Hematopoietic multipotent progenitor cell treated with erythropoietin and hydrocortisone succinate and interleukin-3 and kit ligand, for 4 days (in vitro differentiated cells): ENCODE measurements around the gene KCTD15.

Experiments used
- DNase-seq: peaks from one replicate; pipeline ENCODE4 v3.0.0-alpha.2; 2015

Gene KCTD15

DNA sequence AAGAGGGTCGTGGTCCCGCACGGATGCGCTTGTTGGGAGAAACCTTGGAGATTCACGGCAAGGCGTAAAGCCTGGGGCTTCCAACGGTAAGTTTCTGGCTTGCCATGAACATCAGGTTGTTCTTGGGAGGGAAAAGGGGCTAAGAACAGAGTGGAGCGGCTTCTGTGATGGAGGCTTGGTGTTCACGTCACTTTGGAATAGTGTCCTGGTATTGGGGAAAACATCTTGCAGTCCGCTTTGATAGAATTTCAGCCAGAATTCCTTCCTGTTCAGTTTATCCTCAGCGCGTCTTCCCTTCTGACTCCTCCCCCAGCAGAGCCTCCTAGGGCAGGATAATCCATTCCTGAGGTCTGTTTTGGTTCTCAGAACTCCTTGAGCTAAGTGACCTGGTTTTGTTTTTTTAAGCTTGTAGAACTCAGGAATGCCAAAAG, 2.0 kb downstream of the KCTD15 start:
- no peak for DNase-seq

DNA sequence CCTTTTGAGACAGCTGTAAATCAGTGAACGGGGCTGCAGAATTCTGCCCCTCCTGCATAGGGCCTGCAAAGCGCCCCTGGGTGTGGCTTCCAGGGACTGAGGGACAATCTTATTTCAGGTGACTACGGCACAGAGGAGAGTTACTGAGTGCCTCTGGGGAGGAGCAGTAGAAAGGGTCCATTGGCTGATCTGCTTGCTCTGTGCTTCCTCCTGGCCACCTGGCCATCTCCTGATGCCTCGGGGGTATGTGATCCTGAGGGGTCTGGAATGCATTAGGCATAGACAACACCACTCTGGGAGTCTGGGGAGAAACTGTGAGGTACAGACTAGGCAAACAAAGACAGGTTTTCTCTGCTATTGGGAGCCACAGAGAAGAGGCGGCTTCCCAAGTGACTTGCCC, 2.8 kb downstream of the KCTD15 start:
- DNase-seq, result no peak

DNA sequence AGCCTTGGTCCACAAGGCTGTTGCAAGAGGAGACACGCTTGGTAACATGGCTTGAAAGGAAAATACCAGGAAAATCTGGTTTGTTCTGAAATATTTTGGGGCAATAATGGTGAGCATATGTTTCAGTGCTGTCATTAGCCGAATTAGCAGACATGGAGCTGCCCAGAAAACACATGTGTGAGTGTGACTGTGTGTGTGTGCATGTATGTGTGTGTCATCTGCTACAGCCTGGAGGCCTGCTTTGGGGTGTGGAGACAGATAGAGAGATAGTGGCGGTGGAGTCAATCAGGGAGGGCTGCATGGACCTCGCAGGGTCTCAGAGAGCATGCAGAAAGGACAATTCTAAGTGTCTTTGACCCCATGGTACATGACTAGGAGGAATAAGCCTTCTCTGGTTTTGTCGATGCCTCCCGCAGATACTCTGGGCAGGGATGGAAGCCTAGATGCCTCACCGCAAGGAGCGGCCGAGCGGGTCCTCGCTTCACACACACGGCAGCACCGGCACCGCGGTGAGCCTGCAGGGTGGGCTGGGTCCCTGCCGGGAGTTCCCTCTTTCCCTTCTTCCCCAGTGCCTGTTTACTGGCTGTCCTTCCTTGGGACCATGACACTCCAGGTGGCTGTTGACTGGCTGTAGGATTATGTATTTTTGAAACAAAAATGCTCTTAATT, 3.5 kb downstream of the KCTD15 start:
- no peak for DNase-seq

DNA sequence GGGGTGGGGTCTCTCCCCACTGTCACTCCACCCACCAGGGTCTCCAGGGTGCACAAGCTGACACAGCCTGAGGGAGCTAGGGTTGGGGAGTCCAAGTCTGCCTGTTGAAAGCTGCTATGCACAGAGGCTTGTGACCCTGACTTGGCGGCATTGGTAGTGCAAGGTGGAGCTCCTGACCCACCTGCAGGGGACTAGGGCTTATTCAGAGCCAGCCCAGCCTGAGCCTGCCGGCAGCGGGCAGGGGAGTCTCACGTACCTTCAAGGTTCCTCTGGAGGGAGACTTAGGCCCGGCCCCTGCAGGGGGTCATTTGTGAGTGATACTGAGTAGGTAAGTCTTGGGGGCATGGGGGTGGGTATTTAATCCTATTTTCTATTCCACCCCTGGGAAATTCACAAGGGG, 4.7 kb downstream of the KCTD15 start:
- no peak for DNase-seq

DNA sequence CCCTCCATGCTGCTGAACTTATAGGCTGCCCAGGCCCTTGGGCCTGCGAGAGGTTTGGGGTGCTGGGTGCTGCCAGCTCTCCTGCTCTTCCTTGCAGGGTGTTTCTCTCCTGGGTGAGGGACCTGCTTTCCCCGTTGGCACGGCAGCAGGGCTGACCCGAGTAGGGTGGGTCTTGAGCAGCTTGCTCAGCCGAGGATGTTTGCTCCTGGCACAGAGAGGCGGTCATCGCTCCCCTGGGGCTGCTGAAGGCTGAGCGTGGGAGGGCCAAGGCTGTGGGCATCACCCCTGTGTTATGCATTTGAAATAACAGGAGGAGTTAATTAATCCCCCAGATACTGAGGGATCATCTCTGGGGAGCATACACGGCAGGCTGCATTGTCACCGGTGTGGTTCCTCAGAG, 5.3 kb downstream of the KCTD15 start:
- no peak for DNase-seq

DNA sequence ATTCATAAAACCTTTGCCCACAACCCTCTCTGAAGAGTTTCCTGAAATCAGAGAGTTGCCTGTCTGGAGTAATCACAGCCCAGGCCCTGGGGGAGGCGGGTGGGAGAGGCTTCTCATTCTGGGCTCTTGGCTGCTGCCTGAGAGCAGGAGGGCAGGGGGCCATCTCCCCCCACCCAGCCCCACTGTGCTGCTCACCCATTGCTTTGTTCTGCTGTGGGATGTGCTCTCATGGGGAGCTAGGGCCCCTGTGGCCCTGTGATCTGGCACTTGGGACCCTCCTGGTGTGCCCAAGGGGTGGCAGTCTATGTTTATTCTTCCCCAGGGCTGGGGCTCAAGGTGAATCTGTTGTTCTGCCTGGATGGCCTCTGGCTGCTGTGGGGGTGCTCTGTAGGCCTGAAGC, 6.1 kb downstream of the KCTD15 start:
- no peak for DNase-seq

DNA sequence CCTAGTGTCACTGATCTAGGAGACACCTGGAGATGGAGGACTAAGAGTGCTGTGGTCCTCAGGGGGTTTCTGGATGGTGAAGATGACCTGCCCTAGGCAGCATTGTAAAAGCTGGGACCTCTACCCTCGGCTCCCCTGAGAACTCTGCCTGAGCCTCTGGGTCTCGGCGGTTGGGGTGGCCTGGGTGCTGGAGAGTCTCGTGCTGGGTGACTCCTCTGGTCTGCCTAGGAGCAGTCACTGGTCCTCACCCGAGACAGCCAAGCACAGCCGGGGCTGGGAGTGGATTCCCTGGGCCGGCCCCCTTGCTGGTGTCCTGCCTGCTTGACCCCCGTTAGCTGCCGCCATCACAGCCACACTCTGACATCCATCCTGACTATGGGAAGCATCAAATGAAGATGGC, 6.7 kb downstream of the KCTD15 start:
- DNase-seq, result no peak

DNA sequence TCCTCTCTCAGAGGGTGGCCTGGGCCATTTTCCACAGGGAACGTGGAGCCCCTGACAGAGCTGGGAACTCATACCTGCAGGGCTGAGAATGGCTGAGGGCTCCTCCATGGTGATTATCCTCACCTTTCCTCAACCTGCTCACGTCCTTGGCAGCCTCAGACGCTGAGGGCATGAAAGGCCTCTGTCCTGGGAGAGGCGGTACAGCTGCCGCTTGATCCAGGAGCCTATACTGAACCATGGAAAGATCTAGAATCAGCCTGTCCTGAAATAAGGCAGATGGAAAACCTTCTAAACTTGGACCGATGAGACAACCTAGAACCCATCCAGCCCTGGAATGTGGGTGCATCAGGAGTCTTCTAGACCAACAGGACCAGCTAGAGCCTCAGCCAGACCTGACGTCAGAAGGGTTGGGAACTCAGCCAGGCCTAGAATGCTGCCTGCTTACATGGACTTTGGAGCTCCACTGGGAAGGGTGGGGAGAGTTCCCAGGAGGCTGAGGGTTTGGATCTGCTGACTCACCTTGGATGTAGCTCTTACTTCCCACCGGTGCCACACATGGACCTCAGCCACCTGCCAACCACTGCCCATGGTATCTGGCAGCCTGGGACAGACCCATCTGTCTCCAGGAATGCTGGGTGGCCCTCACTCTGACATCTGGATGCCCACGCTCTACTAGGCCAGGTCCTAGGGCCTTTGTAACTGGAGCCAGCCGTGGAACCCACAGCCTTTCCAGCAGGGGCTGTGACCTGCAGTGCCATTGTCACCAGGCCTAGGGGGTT, 7.5 kb downstream of the KCTD15 start:
- no peak for DNase-seq

DNA sequence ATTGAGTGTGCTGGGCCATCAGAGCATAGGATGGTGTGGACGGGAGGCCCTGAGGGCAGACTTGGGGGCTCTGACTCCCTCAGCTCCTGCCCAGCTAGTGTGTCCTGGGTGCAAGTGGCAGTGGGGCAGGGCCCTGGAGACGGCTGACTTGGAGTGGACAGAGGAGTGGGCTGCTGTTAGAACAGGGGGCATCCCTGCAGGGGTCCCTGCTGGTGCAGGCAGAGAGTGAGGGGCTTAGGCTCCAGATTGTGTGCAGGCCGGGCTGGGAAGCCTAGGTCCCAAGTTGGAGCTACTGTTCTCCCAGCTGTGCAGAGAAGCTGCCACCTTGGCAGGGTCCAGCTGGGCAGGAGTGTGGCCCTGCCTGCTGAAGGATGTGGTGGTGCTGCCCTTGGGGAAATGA, 8.6 kb downstream of the KCTD15 start:
- no peak for DNase-seq

DNA sequence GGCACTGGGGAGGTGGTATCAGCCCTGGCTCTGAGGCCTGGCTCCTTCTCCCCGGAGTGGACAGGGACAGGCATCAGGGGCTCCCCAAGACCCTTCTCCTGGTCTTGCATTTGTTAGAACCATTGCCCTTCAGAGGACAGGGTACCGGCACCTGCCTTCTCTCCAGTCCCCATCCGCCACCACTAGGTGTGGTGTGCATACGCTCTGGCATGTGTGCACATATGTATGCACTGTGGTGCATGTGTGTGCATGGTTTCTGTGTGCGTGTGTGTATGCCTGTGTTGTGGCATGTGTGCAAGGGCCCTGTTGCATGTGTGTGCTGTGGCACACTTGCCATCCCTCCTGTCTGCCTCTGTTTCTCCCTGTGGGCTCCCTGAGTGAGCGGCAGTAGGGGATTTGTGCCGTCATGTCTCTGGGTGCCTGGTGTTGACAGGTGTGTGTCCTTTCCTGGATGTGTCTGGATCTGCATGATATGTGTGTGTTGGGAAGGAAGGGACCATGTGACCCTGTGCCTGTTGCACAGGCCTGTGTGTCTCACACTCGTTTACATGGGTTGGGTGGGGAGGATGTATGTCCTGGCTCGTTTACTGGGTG, 9.3 kb downstream of the KCTD15 start:
- DNase-seq, result no peak

DNA sequence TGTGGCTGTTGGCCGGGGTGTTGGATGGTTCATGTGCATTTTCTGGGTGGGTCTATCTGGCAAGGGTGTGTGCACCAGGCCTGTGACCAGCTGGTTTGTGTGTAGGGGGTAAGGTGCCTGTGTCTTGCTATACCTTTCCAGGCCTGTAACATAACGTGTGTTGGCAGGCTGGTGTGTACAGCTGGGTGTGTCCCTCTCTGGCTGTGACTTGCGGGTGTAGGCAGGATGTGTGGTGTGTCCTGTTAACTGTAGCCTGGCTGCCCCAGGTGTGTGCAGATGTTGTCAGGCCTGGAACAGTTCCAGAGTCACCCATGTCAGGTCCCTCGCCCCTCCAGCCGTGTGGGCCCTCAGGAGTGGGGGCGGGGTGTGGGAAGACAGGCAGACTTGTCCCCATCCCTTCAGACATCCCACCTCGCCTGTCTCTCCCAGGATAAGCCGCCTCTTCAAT, 9.8 kb downstream of the KCTD15 start:
- DNase-seq, result no peak

DNA sequence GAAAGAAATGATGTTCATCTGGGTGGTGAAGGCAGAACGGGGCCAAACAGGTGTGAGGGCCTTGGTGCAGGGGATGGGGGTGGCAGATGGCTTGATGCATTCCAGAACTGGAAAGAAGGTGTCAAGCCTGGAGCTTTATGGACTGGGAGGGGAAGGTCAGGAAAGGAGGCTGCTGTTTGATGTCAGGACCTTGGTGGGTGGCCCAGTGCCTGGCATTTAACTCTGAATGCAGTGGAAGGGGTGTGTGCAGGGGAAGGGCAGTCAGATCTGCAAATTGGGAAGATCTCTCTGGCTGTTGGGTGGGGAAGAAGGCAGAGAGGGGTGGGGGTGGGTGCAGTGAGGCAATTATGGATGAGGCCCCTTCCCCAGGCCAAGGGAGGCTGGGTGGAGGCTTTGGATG, 11.7 kb downstream of the KCTD15 start:
- no peak for DNase-seq

DNA sequence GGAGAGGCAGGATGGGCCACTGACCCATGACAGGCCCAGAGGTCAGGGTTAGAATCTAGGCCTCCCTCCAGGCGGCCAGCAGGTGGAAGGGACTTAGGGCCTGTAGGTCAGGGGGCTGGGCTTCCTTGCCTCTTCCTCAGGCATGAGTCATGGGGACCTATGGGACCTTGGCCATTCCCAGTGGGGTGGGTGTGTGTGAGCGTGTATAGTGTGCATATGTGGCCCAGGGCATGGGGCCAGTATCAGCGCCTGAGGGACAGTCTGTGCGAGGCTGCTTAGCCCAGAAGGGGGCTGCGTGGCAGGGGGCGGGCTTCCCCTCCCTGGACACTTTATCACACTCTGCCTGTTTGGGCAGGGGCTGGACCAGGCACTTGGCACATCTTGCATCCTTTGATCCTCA, 13.3 kb downstream of the KCTD15 start:
- DNase-seq, result no peak

DNA sequence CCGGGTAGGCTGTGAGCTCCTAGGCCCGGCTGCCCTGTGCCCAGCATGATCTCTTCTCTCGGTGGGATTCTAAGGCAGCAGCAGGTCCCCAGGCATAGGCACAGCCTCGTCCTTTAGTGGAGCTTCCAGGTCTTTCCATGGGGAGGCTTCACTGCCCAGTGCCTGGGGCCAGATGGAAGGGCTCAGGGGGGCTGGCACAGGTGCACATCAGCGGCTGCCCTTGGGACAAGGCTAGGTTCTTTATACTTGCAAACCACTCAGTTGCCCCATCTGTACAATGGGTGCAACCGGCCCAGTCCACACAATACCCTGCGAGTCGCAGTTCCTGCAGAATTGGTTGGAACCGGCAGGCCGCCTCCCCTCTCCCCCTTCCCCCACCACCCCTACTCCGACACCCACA, 14.2 kb downstream of the KCTD15 start:
- no peak for DNase-seq

DNA sequence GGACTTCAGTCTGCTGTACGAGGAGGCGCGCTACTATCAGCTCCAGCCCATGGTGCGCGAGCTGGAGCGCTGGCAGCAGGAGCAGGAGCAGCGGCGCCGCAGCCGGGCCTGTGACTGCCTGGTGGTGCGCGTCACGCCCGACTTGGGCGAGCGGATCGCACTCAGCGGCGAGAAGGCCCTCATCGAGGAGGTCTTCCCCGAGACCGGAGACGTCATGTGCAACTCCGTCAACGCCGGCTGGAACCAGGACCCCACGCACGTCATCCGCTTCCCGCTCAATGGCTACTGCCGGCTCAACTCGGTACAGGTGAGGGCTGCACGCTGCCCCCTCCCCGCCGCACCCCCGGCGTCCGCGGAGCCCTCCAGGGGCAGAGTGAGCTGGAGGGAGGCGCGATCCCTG, 14.6 kb downstream of the KCTD15 start:
- no peak for DNase-seq

DNA sequence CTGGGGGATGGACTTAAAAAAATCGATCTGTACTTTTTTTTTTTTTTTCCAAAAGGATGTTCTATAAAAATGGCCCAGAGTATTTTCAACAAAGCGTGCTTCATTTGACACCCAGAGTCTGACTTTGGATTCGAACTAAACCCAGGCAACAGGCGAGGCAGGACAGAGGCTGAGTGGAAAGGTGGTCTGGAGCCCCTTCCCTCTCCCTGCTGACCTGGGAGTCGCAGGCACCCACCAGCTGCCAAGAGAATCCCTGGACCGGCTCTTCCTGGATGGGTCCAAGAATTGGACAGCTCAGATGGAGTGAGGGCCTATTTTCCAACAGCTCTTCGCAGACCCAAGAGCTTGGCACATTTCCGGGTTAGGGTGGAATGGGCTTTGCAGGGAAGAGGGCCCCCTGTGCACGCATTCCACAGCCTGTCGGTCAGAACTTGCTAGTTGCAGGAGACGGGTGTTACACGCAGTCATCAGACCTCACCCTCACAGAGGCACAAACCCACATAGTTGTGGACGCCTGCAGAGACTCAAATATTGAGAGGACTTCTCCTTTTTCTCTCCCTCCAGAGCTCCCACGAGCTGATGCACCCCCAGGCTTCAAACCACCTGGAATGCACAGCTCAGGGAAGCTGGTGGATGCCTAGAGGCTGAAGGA, 15.2 kb downstream of the KCTD15 start:
- peak; percentile 20 for DNase-seq

DNA sequence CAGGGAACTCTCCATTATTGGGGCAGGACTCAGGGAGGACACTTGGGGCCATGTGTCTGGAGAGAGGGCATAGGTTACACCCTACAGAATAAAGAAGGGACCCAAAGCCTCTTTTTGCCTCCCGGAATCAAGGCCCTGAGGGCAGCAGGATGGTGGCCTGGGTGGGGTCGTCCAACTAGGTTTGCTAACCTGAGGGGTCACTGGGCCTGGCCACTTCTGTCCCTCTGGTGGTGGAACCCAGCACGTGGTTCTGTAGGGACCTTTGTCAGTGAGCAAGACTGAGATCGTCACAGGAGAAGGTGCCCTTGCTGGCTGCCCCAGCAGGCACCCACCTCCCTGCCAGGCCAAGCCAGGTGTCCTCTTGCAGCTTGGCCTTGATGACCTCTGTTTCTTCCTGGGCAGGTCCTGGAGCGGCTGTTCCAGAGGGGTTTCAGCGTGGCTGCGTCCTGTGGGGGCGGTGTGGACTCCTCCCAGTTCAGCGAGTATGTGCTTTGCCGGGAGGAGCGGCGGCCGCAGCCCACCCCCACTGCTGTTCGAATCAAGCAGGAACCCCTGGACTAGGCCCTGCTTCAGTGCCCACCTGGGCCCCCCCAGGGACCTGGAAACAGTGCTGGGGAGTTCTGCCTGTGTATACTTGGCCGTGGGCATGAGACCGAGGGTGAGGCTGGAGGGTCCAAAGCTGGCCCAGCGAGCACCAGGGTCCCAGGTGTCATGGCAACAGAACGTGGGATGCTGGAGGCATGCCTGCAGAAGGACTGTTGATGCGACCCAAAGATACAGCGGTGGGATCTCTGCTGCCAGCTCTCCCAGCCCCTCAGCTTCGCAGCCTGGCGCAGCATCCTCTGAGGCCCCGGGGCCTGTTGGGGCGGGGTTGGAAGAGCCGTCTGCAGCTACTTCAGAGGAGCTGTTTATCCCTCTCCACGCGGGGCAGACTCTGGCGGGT, 16.0 kb downstream of the KCTD15 start:
- DNase-seq, result no peak

DNA sequence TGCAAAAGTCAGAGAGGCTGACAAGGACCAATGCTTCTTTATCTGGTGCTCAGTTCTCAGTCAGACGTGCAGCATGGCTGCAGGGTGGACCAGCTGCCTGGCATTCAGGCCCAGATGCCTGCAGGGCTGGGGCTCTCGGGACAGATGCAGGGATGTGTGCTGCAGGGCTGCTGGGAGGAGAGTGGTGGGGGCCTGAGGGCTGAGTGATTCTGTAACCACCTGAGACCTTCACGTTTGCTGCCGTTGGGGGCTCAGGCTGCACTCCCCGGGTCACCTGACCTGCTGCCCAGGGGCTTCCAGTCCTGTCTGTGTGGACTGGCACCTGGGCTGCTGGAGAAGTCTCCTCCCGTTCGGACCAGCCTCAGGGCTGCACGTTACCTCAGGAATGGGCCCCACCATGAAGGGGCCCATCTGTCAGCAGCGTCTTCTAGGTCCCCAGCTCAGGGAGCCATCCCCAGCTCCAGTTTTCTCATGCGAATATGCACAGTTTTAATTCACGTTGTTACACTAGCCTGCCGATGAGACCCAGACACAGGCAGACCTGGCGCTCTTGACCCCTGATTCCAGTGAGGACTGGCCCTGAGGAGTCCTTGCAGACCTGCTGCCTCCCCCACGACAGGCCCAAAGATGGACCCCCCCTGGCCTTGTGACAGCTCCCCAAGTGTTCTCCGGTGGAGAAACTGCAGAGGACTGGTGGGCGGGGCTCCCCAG, 16.9 kb downstream of the KCTD15 start:
- no peak for DNase-seq

DNA sequence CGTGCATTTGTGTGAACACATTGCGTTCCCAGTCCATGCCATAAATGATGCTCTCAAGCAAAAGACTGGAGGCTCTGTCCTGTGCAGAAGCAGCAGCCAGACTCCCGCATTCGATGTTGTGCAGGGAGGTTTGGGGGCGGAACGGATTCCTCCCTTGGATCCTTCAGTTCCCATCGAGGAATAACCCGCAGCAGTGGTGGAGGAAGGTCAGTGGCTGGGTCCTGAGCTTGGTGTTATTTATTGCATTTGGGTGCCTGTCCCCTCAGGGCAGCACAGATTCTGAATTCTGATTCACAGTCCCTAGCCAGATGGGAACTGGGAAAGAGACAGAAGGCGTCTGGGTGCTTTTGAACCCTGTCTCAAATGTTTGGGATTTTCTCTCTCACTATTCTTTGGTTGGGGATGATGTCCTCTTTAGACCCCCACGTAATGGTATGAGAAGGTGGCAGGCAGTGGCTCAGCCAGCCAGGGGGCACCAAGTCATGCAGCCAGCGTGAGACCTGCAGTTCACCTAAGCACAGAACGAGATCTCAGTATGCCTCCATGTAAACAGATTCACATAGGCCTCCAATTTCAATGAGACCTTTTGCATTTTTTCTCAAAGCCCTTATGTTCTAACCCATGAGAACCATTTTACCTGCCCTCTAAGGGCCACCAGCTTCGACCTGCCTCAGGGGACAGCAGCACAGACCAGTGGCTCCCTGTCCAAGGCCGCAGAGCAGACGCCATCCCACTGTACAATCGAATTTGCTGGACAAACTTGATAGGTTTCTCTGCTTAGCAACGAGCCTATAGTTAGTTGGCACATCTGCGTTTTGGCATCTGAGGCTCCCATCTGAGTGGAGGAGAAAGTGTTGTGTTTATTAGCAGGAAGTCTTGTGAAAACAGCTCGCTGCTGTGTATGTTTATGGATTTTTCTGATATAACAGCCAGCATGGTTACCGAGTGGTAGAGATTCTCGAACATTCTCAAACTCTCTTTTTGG, 17.8 kb downstream of the KCTD15 start:
- DNase-seq, result peak; percentile 18
